HepG2 (cell line): ENCODE measurements around the gene IRS1. TPM values are rescaled to one million over a fixed set of nuclear protein-coding genes. Genes with fewer than 3 reads are reported as not detected.
A peak's percentile ranks its signal among the peaks of the same experiment; 100 is the strongest.

Experiments used
- ATAC-seq: fragments of 200-7000 bp; cut with Tn5 transposase; 3 replicates; pipeline ENCODE4 v1.9.1; 2020; ENCODE audit warnings: mild to moderate bottlenecking, moderate library complexity
- BruUV-seq: library from RNA; stranded (reverse); fragments of 400-500 nt; replicated peaks from 2 replicates; lab custom pipeline; 2021; lab: Mats Ljungman, UMichigan
- CTCF ChIA-PET: fragments of 300-600 bp; formaldehyde crosslinking; extraction: SDS; loops from one replicate; lab custom pipeline; 2021; ENCODE audit warnings: low total read pairs, inconsistent platforms, low intra/inter-chr PET ratio; lab: Yijun Ruan, JAX
- POLR2A ChIA-PET: fragments of 350-600 bp; sonication (Branson Sonifier 250); formaldehyde crosslinking; loops from one replicate; lab custom pipeline; 2020; ENCODE audit warnings: antibody characterized with exemption, inconsistent platforms; lab: Yijun Ruan, JAX
- DNase-seq: peaks from one replicate; pipeline ENCODE4 v3.0.0-alpha.2; 2015; ENCODE audit warnings: low spot score
- FAIRE-seq: peaks from 3 replicates; lab custom pipeline; 2011; peaks lifted over from hg19 to GRCh38; lab: Jason Lieb, UNC
- H2AFZ ChIP-seq: one replicate; pipeline ENCODE4 v1.6.1; 2011; ENCODE audit warnings: low read length, inconsistent platforms
- H3K27ac ChIP-seq: fragments of 300-600 bp; 3 replicates; pipeline ENCODE4 v1.8.0; 2011; ENCODE audit warnings: mixed run types, mild to moderate bottlenecking, mixed read lengths, low read length, inconsistent platforms; ENCODE audit not compliant: insufficient read depth; ENCODE audit errors: extremely low read length
- H3K27me3 ChIP-seq, 2 experiments: fragments of 200-600 bp in 1 of 2; 2 replicates in 1 of 2; 3 replicates in 1 of 2; pipeline versions ENCODE4 v1.6.0 to v1.8.0; 2011; ENCODE audit warnings: low read length in 2 of 2, mild to moderate bottlenecking in 2 of 2, moderate library complexity in 2 of 2, inconsistent platforms in 1 of 2; ENCODE audit not compliant: insufficient read depth in 2 of 2, control insufficient read depth in 1 of 2
- H3K36me3 ChIP-seq, 2 experiments: fragments of 200-600 bp in 1 of 2; replicated peaks in 1 of 2; 2 replicates in 1 of 2; 3 replicates in 1 of 2; pipeline versions ENCODE4 v1.5.1 to v1.8.0; 2011; ENCODE audit warnings: low read length in 2 of 2, inconsistent platforms in 1 of 2; ENCODE audit not compliant: insufficient read depth in 2 of 2, control insufficient read depth in 1 of 2
- H3K4me1 ChIP-seq: 2 replicates; pipeline ENCODE4 v1.5.1; 2012; ENCODE audit warnings: low read length, inconsistent platforms; ENCODE audit not compliant: insufficient read depth
- H3K4me2 ChIP-seq: 2 replicates; pipeline ENCODE4 v1.6.0; 2011; ENCODE audit warnings: low read depth, low read length, inconsistent platforms
- H3K4me3 ChIP-seq, 3 experiments: fragments of 200-600 bp in 1 of 3; sonication (generic), shearing (Covaris generic) in 1 of 3; replicated peaks in 1 of 3; 2 replicates each; pipeline ENCODE4 v1.5.1; 2011 to 2016; ENCODE audit warnings: low read length in 3 of 3, inconsistent platforms in 2 of 3, low read depth in 2 of 3, mild to moderate bottlenecking in 2 of 3, control low read depth in 1 of 3, mixed read lengths in 1 of 3; ENCODE audit not compliant: insufficient read depth in 1 of 3
- H3K79me2 ChIP-seq: one replicate; pipeline ENCODE4 v1.6.1; 2011; ENCODE audit warnings: low read length, inconsistent platforms; ENCODE audit not compliant: insufficient read depth
- H3K9ac ChIP-seq: 2 replicates; pipeline ENCODE4 v1.6.0; 2011; ENCODE audit warnings: mild to moderate bottlenecking, low read depth, low read length, inconsistent platforms; ENCODE audit not compliant: insufficient read depth
- H3K9me3 ChIP-seq: 2 replicates; pipeline ENCODE4 v1.5.1; 2012; ENCODE audit warnings: mild to moderate bottlenecking, low read length
- H4K20me1 ChIP-seq: 2 replicates; pipeline ENCODE4 v1.6.0; 2011; ENCODE audit warnings: inconsistent platforms, mild to moderate bottlenecking, low read length, moderate library complexity; ENCODE audit not compliant: insufficient read depth
- AKNA ChIP-seq: sonication (generic); formaldehyde crosslinking; IDR thresholded peaks from 2 replicates; pipeline ENCODE4 v1.4.0; 2020; ENCODE audit warnings: missing genetic modification reagents, borderline replicate concordance
- ATF4 ChIP-seq, 2 experiments: fragments of 450-650 bp in 1 of 2; sonication (generic) in 1 of 2; formaldehyde crosslinking; IDR thresholded peaks; 2 replicates each; pipeline versions ENCODE4 v1.5.0 to v1.8.0; 2020 to 2022; ENCODE audit warnings: mild to moderate bottlenecking in 1 of 2, missing genetic modification reagents in 1 of 2
- GPBP1L1 ChIP-seq: sonication (generic); formaldehyde crosslinking; IDR thresholded peaks from 2 replicates; pipeline ENCODE4 v1.5.0; 2020; ENCODE audit warnings: mild to moderate bottlenecking, missing genetic modification reagents
- MEF2D ChIP-seq: sonication (generic); formaldehyde crosslinking; IDR thresholded peaks from 2 replicates; pipeline ENCODE4 v1.5.1; 2020; ENCODE audit warnings: mild to moderate bottlenecking, missing genetic modification reagents
- MTF1 ChIP-seq: sonication (generic); formaldehyde crosslinking; IDR thresholded peaks from 2 replicates; pipeline ENCODE4 v1.5.0; 2020; ENCODE audit warnings: missing genetic modification reagents
- TAF15 ChIP-seq: fragments of 200-400 bp; formaldehyde crosslinking; IDR thresholded peaks from one replicate; pipeline ENCODE4 v1.6.1; 2018; ENCODE audit warnings: mild to moderate bottlenecking, low read depth, low read length; ENCODE audit not compliant: poor library complexity, severe bottlenecking
- TFE3 ChIP-seq: IDR thresholded peaks from 2 replicates; pipeline ENCODE4 v1.6.1; 2016
- ZFY ChIP-seq: sonication (generic); formaldehyde crosslinking; IDR thresholded peaks from 2 replicates; pipeline ENCODE4 v1.4.0; 2020; ENCODE audit warnings: missing genetic modification reagents
- ZNF138 ChIP-seq: sonication (generic); formaldehyde crosslinking; IDR thresholded peaks from 2 replicates; pipeline ENCODE4 v1.5.0; 2020; ENCODE audit warnings: mild to moderate bottlenecking, low read depth, missing genetic modification reagents
- ZNF263 ChIP-seq: sonication (generic); formaldehyde crosslinking; IDR thresholded peaks from 2 replicates; pipeline ENCODE4 v1.4.0; 2020; ENCODE audit warnings: missing genetic modification reagents
- ZNF607 ChIP-seq: sonication (generic); formaldehyde crosslinking; IDR thresholded peaks from 2 replicates; pipeline ENCODE4 v1.5.1; 2020; ENCODE audit warnings: missing genetic modification reagents, mild to moderate bottlenecking, borderline replicate concordance
- ZNF713 ChIP-seq: sonication (generic); formaldehyde crosslinking; IDR thresholded peaks from 2 replicates; pipeline ENCODE4 v1.4.0; 2020; ENCODE audit warnings: mild to moderate bottlenecking, missing genetic modification reagents
- WGBS: methylation state at CpG from one replicate; pipeline ENCODE4 v1.1.6; 2017; ENCODE audit warnings: low lambda C conversion rate; 5-methylcytosine and 5-hydroxymethylcytosine counted together
- in situ Hi-C: cut with HindIII; loops from 2 replicates; pipeline ENCODE4 v1.10.0; 2017; ENCODE audit warnings: low pct_unique_long_range_greater_than_20kb; ENCODE audit not compliant: extremely low pct_ligation_motif_present
- intact Hi-C: fragments of 100-400 bp; cut with micrococcal nuclease; formaldehyde crosslinking; loops from one replicate; pipeline ENCODE4 v1.10.0; 2022; ENCODE audit not compliant: unreplicated experiment
- polyA plus RNA-seq, 8 experiments: library from polyadenylated mRNA; depleted of rRNA in 3 of 8; stranded (reverse) in 7 of 8; unstranded in 1 of 8; fragments of >200 nt; fragmentation: Illumina TruSeq in 4 of 8; extraction: Trizol in 4 of 8; gene quantifications; 2 replicates each; pipeline versions ENCODE4 v1.2.1 to v1.2.3, GENCODE V29; 2011 to 2016; ENCODE audit warnings: low read depth in 4 of 8, missing spikeins in 1 of 8, mixed read lengths in 1 of 8; ENCODE audit not compliant: insufficient read depth in 1 of 8
- total RNA-seq, 5 experiments: library from RNA; depleted of rRNA; stranded (reverse); fragments of >200 nt; fragmentation: Illumina TruSeq; extraction: Trizol; gene quantifications; 2 replicates each; pipeline ENCODE4 v1.2.3, GENCODE V29; 2016; ENCODE audit warnings: low read depth in 1 of 5

The IRS1 gene
- total and polyA plus RNA-seq, 2 of the 13 experiments (the other 11 are each of a cell fraction or from before 2014, with no cell fraction given) = 8.7 to 9.0 TPM

- TF ChIP-seq AKNA (CRISPR knock-in tag) = no peak
Measured at GRCh38 chr2:226740039-226740648, 59.5 kb downstream of the IRS1 start (continued).

- intact Hi-C loops (loop anchor here (1.0 to 10.0 kb wide), 2 partner anchors 61 to 85 kb away; no protein-coding TSS in a partner anchor), in situ Hi-C loops (loop anchor here (10.0 kb wide), 1 partner anchor 55 kb away; the partner anchor contains the start of gene IRS1)
- peak overlapping the region; percentile 38; the same call in 1 of the 2 replicates for H3K9ac ChIP-seq
- no TSS peak for BruUV-seq
- no peaks in the 10 kb centered on the region for H4K20me1 ChIP-seq
- WGBS = 52% methylated on average over 6 of the region's 6 CpGs
- H3K36me3 ChIP-seq = peaks cover 0 to 6% of the 10 kb centered on the region in 2 experiments; a peak in 2 of 5 replicates
- H3K79me2 ChIP-seq = peaks cover 3% of the 10 kb centered on the region
- peak overlapping the region; percentile 66 for H3K27ac ChIP-seq
- H2AFZ ChIP-seq = no peak overlapping the region
- CTCF ChIA-PET = no interaction called here
- H3K4me1 ChIP-seq = peaks cover 54% of the 10 kb centered on the region
- H3K9me3 ChIP-seq = no peaks in the 10 kb centered on the region
- FAIRE-seq (no peak), ATAC-seq (peak; percentile 72), DNase-seq (no peak)
- peak overlapping the region; percentile 68 for H3K4me2 ChIP-seq
- POLR2A ChIA-PET = interaction anchor here (1.2 to 2.9 kb wide), 4 partner anchors 12 to 121 kb away, joined by 3 to 29 read pairs (median 12); partner anchors contain the start of gene IRS1
- no peaks in the 10 kb centered on the region for H3K27me3 ChIP-seq
- H3K4me3 ChIP-seq = peak overlapping the region in 1 of 3 experiments; percentile 33; a peak in 2 of 6 replicates
- no peak for TF ChIP-seq ZNF138 (CRISPR knock-in tag)
- TF ChIP-seq ATF4 (CRISPR knock-in tag; IDR thresholded peaks at IDR 0.05) = no peak
- no peak for TF ChIP-seq ZNF263 (CRISPR knock-in tag)
- TF ChIP-seq ZNF713 = no peak
- no peak for TF ChIP-seq TFE3 (CRISPR knock-in tag)
- TF ChIP-seq TAF15 = no peak
- no peak for TF ChIP-seq ZNF607 (CRISPR knock-in tag)
- no peak for TF ChIP-seq MTF1 (CRISPR knock-in tag)
- TF ChIP-seq MEF2D (CRISPR knock-in tag) = no peak
- no peak for TF ChIP-seq ZFY (CRISPR knock-in tag)
- no peak for TF ChIP-seq GPBP1L1
Measured at GRCh38 chr2:226739545-226740030, 60.0 kb downstream of the IRS1 start.
